GM13977 (cell line): ENCODE results near the gene CTIF.

Source experiments
- DNase-seq: peaks from one replicate; pipeline ENCODE4 v3.0.0; 2012; ENCODE audit warnings: low spot score
- CTCF ChIP-seq: IDR thresholded peaks from 2 replicates; pipeline ENCODE4 v1.5.1; 2012; ENCODE audit warnings: mild to moderate bottlenecking, control low read depth; ENCODE audit not compliant: insufficient read depth; ENCODE audit errors: extremely low read depth, missing control alignments
- in situ Hi-C: fragments of 300-500 bp; cut with MboI; formaldehyde crosslinking; loops from one replicate; pipeline ENCODE4 v1.12.0; 2022; ENCODE audit warnings: low sequenced_read_pairs, low pct_unique_long_range_greater_than_20kb, mixed read lengths, inconsistent platforms; ENCODE audit not compliant: unreplicated experiment

CTIF gene

GRCh38 chr18:48669180-48669675 is 130.4 kb downstream of the CTIF start:
- in situ Hi-C loops: no loop called here
- TF ChIP-seq CTCF: no peak
- DNase-seq: no peak

GRCh38 chr18:48669991-48670750 is 131.3 kb downstream of the CTIF start:
- no peak for TF ChIP-seq CTCF
- in situ Hi-C loops: no loop called here
- DNase-seq: no peak

- in situ Hi-C loops: no loop called here
- no peak for TF ChIP-seq CTCF
- DNase-seq: no peak
Measured at GRCh38 chr18:48670751-48671560, 132.1 kb downstream of the CTIF start.

- no peak for TF ChIP-seq CTCF
- in situ Hi-C loops: no loop called here
- no peak for DNase-seq
Measured at GRCh38 chr18:48671561-48671945, 132.7 kb downstream of the CTIF start.

- DNase-seq: no peak
- in situ Hi-C loops: no loop called here
- TF ChIP-seq CTCF: no peak
Measured at GRCh38 chr18:48672671-48673340, 134.0 kb downstream of the CTIF start.

- TF ChIP-seq CTCF: no peak
- DNase-seq: no peak
- in situ Hi-C loops: no loop called here
Measured at GRCh38 chr18:48673456-48673852, 134.6 kb downstream of the CTIF start.
